Measurements from ENCODE around the gene CCND1.

Gene CCND1

DNA sequence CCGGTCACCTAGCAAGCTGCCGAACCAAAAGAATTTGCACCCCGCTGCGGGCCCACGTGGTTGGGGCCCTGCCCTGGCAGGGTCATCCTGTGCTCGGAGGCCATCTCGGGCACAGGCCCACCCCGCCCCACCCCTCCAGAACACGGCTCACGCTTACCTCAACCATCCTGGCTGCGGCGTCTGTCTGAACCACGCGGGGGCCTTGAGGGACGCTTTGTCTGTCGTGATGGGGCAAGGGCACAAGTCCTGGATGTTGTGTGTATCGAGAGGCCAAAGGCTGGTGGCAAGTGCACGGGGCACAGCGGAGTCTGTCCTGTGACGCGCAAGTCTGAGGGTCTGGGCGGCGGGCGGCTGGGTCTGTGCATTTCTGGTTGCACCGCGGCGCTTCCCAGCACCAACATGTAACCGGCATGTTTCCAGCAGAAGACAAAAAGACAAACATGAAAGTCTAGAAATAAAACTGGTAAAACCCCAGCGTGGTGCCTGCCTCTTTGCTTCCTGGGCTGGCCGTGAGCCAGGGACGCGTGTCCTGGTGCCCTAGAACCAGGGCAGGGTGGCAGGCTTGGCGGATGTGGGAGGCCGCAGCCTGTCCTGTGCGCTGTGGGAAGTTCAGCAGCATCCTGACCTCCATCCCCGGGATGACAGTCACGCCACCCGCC lies 13.2 kb downstream of the CCND1 start:
- DNase-seq, result no peak

- DNase-seq, result no peak
Measured at GRCh38 chr11:69654660-69655478, 13.9 kb downstream of the CCND1 start.

DNA sequence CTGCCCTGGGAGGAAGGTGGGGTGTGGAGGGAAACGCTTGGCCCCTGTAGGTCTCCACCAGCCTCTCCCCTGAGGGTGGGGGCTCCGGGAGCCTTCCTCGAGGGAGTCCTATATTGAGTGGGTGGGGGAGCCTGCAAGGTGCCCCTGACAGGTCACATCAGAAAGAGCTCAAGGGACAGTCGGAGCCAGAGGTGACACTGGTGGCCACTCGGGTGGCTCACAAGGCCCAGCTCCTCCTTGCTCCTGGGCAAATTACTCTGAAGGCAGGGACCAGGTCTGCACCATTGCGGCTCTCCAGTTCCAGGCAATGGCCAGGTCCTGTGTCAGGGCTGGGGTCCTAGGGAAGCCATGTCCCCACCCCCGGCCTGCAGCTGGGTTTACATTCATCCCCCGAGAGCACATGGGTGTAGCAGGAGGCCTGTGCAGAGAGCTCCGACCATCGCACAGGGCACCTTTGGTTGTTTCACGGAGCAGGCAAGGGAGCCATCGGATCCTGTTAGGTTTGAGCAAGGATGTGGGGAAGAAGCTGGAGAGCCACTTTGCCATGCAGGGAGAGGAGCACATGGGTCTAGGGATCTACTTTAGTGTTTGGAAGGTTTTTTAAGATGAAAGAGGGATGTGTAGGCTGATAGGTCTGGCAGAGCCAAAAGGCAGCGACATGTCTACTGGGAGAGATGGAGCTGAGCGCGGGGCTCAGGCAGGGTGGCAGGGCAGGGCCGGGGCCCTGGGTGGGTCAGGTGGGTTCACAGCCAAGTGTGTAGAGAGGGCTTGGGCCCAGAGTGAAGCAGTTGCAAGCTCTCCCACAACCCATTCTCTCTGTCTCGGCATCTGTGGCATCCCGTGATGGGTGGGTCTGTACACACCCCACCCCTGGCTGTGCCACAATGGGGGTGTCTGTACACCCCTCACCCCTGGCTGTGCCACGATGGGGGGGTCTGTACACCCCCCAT lies 14.8 kb downstream of the CCND1 start:
- no peak for DNase-seq

- DNase-seq, result no peak
Measured at GRCh38 chr11:69656536-69657455, 15.8 kb downstream of the CCND1 start.

GRCh38 chr11:69657456-69657910 lies 16.5 kb downstream of the CCND1 start:
- no peak for DNase-seq

DNA sequence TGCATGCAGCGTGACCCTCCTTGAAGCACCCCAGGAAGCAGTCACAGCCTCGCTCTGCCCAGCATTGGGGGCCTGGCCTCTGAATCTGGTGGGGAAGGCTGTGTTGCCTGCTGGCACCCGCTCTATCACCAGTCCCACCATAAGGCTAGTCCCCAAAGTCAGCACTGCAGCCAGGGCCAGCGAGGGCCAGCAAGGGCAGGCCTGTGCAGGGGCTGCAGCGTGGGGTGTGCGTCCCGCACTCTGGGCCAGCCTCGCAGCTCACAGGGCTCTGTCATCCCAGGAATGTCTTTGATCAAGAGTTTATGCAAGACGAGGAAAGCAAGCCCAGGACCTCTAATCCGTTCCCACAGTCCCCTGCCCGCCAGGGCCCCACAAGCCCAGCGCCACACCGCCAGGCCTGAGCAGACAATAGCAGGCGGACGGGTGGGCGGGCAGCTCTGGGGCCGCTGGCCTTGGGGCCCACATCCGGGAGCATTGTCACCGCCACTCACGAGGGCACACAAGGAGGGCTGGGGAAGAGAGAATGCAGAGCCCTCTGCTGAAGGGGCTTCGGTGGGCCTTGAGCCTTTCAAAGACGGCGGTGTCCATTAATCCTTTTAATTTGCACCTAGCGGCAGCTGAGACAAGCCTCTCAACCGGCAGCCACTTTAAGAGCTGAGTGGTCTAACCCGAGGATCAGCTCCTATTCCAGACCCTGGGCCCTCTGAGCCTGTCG lies 17.1 kb downstream of the CCND1 start:
- DNase-seq, result no peak

- DNase-seq, result no peak
Measured at GRCh38 chr11:69658626-69659450, 17.9 kb downstream of the CCND1 start.

- DNase-seq, result no peak
Measured at GRCh38 chr11:69659591-69659990, 18.6 kb downstream of the CCND1 start.

- no peak for DNase-seq
Measured at GRCh38 chr11:69660001-69660500, 19.1 kb downstream of the CCND1 start.

DNA sequence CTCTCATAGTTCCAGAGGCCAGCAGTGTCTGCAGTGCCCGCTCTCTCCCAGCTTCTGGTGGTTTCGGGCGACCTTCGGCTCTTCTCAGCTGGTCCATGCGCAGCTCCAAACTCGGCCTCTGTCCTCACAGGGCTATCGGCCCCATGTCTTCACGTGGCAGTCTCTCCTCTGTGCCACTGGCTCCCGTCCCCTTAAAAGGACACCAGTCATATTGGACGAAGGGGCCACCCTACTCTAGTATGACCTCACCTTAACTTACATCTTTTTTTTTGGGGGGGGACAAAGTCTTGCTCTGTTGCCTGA lies 20.4 kb downstream of the CCND1 start:
- no peak for DNase-seq

DNA sequence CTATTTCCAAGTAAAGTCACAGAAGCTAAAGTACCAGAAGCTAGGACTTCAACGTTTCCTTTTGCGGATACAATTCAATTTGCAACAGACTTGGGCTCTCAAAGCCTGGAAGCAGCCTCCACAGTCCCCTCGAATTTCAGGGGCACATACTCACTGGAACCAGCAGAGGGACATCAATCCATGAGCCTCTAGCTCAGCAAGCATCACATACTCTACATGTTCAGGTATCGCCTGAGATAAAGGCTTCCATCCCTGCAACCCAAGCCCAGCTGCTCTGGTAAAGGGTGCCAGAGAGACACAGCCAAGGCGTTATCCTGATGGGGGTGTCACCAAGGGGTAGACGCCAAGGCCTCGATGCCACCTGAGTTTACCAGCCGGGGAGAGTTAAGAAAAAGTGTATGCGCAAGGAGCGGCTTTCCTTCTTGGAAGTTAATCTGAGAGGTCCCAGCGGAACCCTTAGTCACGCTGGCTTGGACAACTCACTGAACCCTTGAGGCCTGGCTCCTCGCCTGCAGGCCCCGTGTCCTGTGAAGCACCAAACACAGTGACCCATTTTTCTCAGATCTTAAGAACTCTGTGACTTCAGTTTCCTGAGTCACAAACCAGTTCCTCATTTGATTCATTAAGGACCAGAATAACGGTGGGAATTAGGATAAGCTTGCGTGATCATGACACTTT lies 21.2 kb downstream of the CCND1 start:
- no peak for DNase-seq

DNA sequence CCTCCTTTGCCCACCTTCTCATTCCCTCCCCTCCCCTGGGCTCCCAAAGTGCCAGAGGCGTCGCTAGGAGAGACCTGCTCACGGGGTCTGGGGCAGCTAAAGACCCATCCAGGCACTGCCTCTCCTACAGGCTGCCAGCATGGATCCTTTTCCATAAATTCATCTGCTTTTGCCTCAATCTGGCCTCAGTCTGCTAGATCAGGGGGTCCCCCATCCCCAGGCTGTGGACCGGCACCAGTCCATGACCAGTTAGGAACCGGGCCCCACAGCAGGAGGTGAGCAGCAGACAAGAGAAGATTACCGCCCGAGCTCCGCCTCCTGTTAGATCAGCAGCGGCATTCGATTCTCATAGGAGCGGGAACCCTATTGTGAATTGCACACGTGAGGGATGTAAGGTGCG lies 21.9 kb downstream of the CCND1 start:
- no peak for DNase-seq

- no peak for DNase-seq
Measured at GRCh38 chr11:69663326-69663725, 22.4 kb downstream of the CCND1 start.

- no peak for DNase-seq
Measured at GRCh38 chr11:69664103-69664775, 23.3 kb downstream of the CCND1 start.

- no peak for DNase-seq
Measured at GRCh38 chr11:69664901-69665300, 23.9 kb downstream of the CCND1 start.

DNA sequence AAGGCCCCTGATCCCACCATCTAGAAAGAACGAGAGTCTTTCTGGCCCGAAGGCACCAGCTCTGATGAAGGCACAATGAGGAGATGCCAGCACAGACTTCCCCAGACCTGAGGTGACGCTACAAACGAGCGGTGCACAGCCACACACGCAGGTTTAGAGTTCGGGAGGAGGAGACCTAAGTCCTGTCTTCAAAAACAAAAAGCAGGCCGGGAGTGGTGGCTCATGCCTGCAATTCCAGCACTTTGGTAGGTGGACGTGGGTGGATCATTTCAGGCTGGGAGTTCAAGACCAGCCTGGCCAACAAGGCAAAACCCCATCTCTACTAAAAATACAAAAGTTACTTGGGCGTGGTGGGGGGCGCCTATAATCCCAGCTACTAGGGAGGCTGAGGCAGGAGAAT lies 24.7 kb downstream of the CCND1 start:
- DNase-seq, result no peak

GRCh38 chr11:69666261-69666660 lies 25.3 kb downstream of the CCND1 start:
- no peak for DNase-seq

- no peak for DNase-seq
Measured at GRCh38 chr11:69666752-69667536, 26.0 kb downstream of the CCND1 start.
